IMR-90 (cell line): ENCODE measurements around the gene GCN1. TPM values are rescaled to one million over a fixed set of nuclear protein-coding genes. Genes with fewer than 3 reads are reported as not detected.
A peak's percentile ranks its signal among the peaks of the same experiment; 100 is the strongest.
"Not testable (repeated sequence)": the region's sequence is repeated elsewhere in the genome, so short reads cannot be mapped to it uniquely, and the experiment has no call there.

ENCODE experiments used
- ATAC-seq: fragments of 200-7000 bp; cut with Tn5 transposase; 2 replicates; pipeline ENCODE4 v1.9.1; 2020; ENCODE audit warnings: low read depth, mild to moderate bottlenecking, moderate library complexity
- BruUV-seq: library from RNA; stranded (reverse); fragments of 400-500 nt; replicated peaks from 2 replicates; lab custom pipeline; 2021; lab: Mats Ljungman, UMichigan
- CTCF ChIA-PET: fragments of 300-600 bp; formaldehyde crosslinking; extraction: SDS; loops from one replicate; lab custom pipeline; 2021; ENCODE audit warnings: antibody characterized with exemption; lab: Yijun Ruan, JAX
- POLR2A ChIA-PET: fragments of 300-600 bp; sonication (Branson Sonifier 250); formaldehyde crosslinking; loops from one replicate; lab custom pipeline; 2022; ENCODE audit warnings: antibody characterized with exemption; ENCODE audit not compliant: unreplicated experiment; lab: Charles Lee
- DNase-seq: peaks from one replicate; pipeline ENCODE4 v3.0.0; 2013
- H2AFZ ChIP-seq: replicated peaks from 2 replicates; pipeline ENCODE3; 2013; ENCODE audit warnings: low read length, mild to moderate bottlenecking; ENCODE audit not compliant: poor library complexity
- H2AK5ac ChIP-seq: 2 replicates; pipeline ENCODE4 v1.6.1; 2013; ENCODE audit warnings: low read depth, low read length, inconsistent platforms
- H2AK9ac ChIP-seq: replicated peaks from 2 replicates; pipeline ENCODE3; 2013; ENCODE audit warnings: mild to moderate bottlenecking, low read depth, low read length, moderate library complexity; ENCODE audit not compliant: poor library complexity
- H2BK120ac ChIP-seq: 2 replicates; pipeline ENCODE4 v1.6.1; 2013; ENCODE audit warnings: low read depth, low read length, inconsistent platforms
- H2BK15ac ChIP-seq: 3 replicates; pipeline ENCODE4 v1.6.1; 2013; ENCODE audit warnings: low read depth, low read length, inconsistent platforms
- H2BK20ac ChIP-seq: 2 replicates; pipeline ENCODE4 v1.6.1; 2013; ENCODE audit warnings: low read depth, mild to moderate bottlenecking, inconsistent platforms, low read length, moderate library complexity
- H2BK5ac ChIP-seq: 2 replicates; pipeline ENCODE4 v1.6.1; 2013; ENCODE audit warnings: mild to moderate bottlenecking, low read depth, low read length, inconsistent platforms; ENCODE audit not compliant: poor library complexity, severe bottlenecking
- H3K14ac ChIP-seq: replicated peaks from 2 replicates; pipeline ENCODE4 v1.6.1; 2013; ENCODE audit warnings: low read depth, low read length, inconsistent platforms
- H3K18ac ChIP-seq: 2 replicates; pipeline ENCODE4 v1.6.1; 2013; ENCODE audit warnings: low read depth, low read length, control low read depth
- H3K23ac ChIP-seq: 2 replicates; pipeline ENCODE4 v1.6.1; 2013; ENCODE audit warnings: low read depth, low read length, inconsistent platforms
- H3K27ac ChIP-seq: 2 replicates; pipeline ENCODE4 v1.5.1; 2013; ENCODE audit warnings: mild to moderate bottlenecking, control low read depth, low read length; ENCODE audit not compliant: insufficient read depth
- H3K27me3 ChIP-seq: 2 replicates; pipeline ENCODE4 v1.6.1; 2013; ENCODE audit warnings: low read length; ENCODE audit not compliant: control insufficient read depth, insufficient read depth
- H3K36me3 ChIP-seq: 2 replicates; pipeline ENCODE4 v1.6.1; 2013; ENCODE audit warnings: low read length, mixed read lengths; ENCODE audit not compliant: control insufficient read depth, insufficient read depth
- H3K4ac ChIP-seq: 2 replicates; pipeline ENCODE4 v1.6.1; 2013; ENCODE audit warnings: low read depth, low read length, inconsistent platforms
- H3K4me1 ChIP-seq: 2 replicates; pipeline ENCODE4 v1.6.1; 2013; ENCODE audit warnings: low read length, mixed read lengths; ENCODE audit not compliant: control insufficient read depth, insufficient read depth
- H3K4me2 ChIP-seq: 2 replicates; pipeline ENCODE4 v1.6.1; 2013; ENCODE audit warnings: low read depth, mild to moderate bottlenecking, control low read depth, low read length, moderate library complexity
- H3K4me3 ChIP-seq: 2 replicates; pipeline ENCODE4 v1.5.1; 2013; ENCODE audit warnings: low read depth, mild to moderate bottlenecking, control low read depth, low read length, moderate library complexity; ENCODE audit not compliant: insufficient read depth
- H3K56ac ChIP-seq: 2 replicates; pipeline ENCODE4 v1.6.1; 2013; ENCODE audit warnings: low read length, inconsistent platforms; ENCODE audit not compliant: insufficient read depth; ENCODE audit errors: extremely low read depth
- H3K79me1 ChIP-seq, 2 experiments: 2 replicates each; pipeline ENCODE4 v1.6.1; 2013; ENCODE audit warnings: low read length in 2 of 2, inconsistent platforms in 1 of 2, low read depth in 1 of 2
- H3K9ac ChIP-seq: 2 replicates; pipeline ENCODE4 v1.6.1; 2013; ENCODE audit warnings: low read depth, low read length, control low read depth
- H3K9me1 ChIP-seq: 2 replicates; pipeline ENCODE4 v1.6.1; 2013; ENCODE audit warnings: low read length, inconsistent platforms; ENCODE audit not compliant: insufficient read depth
- H3K9me3 ChIP-seq: 2 replicates; pipeline ENCODE4 v1.6.1; 2013; ENCODE audit warnings: low read length; ENCODE audit not compliant: control insufficient read depth, insufficient read depth
- H4K20me1 ChIP-seq: 2 replicates; pipeline ENCODE4 v1.6.1; 2013; ENCODE audit warnings: low read length, inconsistent platforms; ENCODE audit not compliant: insufficient read depth
- H4K5ac ChIP-seq: 2 replicates; pipeline ENCODE4 v1.6.1; 2013; ENCODE audit warnings: mild to moderate bottlenecking, low read depth, low read length, control low read depth
- H4K8ac ChIP-seq, 2 experiments: 2 replicates each; pipeline ENCODE4 v1.6.1; 2013; ENCODE audit warnings: low read depth in 2 of 2, low read length in 2 of 2, control low read depth in 1 of 2, inconsistent platforms in 1 of 2
- H4K91ac ChIP-seq: 2 replicates; pipeline ENCODE4 v1.6.1; 2013; ENCODE audit warnings: low read depth, low read length, inconsistent platforms; ENCODE audit not compliant: insufficient read depth
- MAFK ChIP-seq: IDR thresholded peaks from 2 replicates; pipeline ENCODE4 v1.6.1; 2012; ENCODE audit warnings: low read depth, low read length, improper control_type of control experiment
- WGBS, 2 experiments: methylation state at CpG; one replicate each; pipeline versions ENCODE4 v1.1.5 to v1.1.7; 2013; ENCODE audit warnings: missing lambda C conversion rate in 2 of 2; ENCODE audit not compliant: insufficient read length in 1 of 2; ENCODE audit errors: extremely low coverage in 2 of 2; 5-methylcytosine and 5-hydroxymethylcytosine counted together
- dilution Hi-C: fragments of 300-500 bp; cut with HindIII; formaldehyde crosslinking; loops from one replicate; pipeline ENCODE4 v1.14.3; 2018; ENCODE audit warnings: low sequenced_read_pairs; ENCODE audit not compliant: unreplicated experiment
- in situ Hi-C: fragments of 300-500 bp; cut with MboI; formaldehyde crosslinking; loops from 3 replicates; pipeline ENCODE4 v1.14.3; 2019; ENCODE audit warnings: low sequenced_read_pairs, inconsistent platforms, mixed read lengths
- intact Hi-C: fragments of 100-400 bp; cut with micrococcal nuclease; formaldehyde crosslinking; loops from 2 replicates; pipeline ENCODE4 v1.10.0; 2022
- polyA plus RNA-seq, 3 experiments: library from polyadenylated mRNA; depleted of rRNA; stranded (reverse); fragments of >200 nt; gene quantifications; 2 replicates each; pipeline ENCODE4 v1.2.3, GENCODE V29; 2012; ENCODE audit warnings: low replicate concordance in 1 of 3
- total RNA-seq: library from RNA; depleted of rRNA; stranded (reverse); fragments of >200 nt; gene quantifications from 2 replicates; pipeline ENCODE4 v1.2.3, GENCODE V29; 2012

GCN1 gene
- total and polyA plus RNA-seq, 2 of the 4 experiments (the other 2 are of a cell fraction) = 57.8 to 77.6 TPM

DNA sequence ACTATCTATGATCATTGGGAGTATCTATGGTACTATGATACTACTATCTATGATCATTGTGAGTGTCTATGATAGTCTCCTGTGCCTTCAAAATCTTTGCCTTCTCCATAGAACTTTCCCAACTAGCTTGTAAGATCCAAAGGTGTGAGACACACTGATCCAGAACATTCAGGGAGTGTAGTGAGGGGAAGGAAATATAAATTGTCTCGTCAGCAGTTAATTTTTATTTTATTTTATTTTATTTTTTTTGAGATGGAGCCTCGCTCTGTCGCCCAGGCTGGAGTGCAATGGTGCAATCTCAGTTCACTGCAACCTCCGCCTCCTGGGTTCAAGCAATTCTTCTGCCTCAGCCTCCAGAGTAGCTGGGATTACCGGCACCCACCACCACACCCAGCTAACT lies 12.3 kb upstream of the GCN1 start:
- H3K18ac ChIP-seq, H3K4me3 ChIP-seq, H2BK5ac ChIP-seq, H3K56ac ChIP-seq, H4K5ac ChIP-seq, POLR2A ChIA-PET, H2BK15ac ChIP-seq, H3K9me3 ChIP-seq, ATAC-seq, H3K9ac ChIP-seq, H3K23ac ChIP-seq, H3K14ac ChIP-seq, H3K4ac ChIP-seq, H4K91ac ChIP-seq, intact Hi-C loops, H3K4me2 ChIP-seq, H3K27me3 ChIP-seq, H2AK9ac ChIP-seq, H3K9me1 ChIP-seq, H2AFZ ChIP-seq, H3K4me1 ChIP-seq, in situ Hi-C loops, dilution Hi-C loops, DNase-seq, H4K20me1 ChIP-seq, BruUV-seq, H2BK120ac ChIP-seq, H3K27ac ChIP-seq, H2BK20ac ChIP-seq, H2AK5ac ChIP-seq, H4K8ac ChIP-seq: not testable (repeated sequence)
- peak; percentile 85 for TF ChIP-seq MAFK
- H3K79me1 ChIP-seq = peaks cover 5 to 23% of the 10 kb centered on the region in 2 experiments
- H3K36me3 ChIP-seq = peaks cover 27% of the 10 kb centered on the region
- CTCF ChIA-PET = interaction anchor here (0.6 kb wide), 1 partner anchor 25 kb away, joined by 3 read pairs; no protein-coding TSS in a partner anchor
- no CpG with 5 or more reads among the region's 5 CpGs for WGBS, 2 experiments
